GM12878 (cell line): ENCODE results near the gene ATXN1. TPM values are rescaled to one million over a fixed set of nuclear protein-coding genes. Genes with fewer than 3 reads are reported as not detected.

ENCODE experiments used
- ATAC-seq: fragments of 200-7000 bp; cut with Tn5 transposase; 3 replicates; pipeline ENCODE4 v1.9.1; 2020; ENCODE audit warnings: mild to moderate bottlenecking, moderate library complexity
- BruUV-seq: library from RNA; stranded (reverse); fragments of 400-500 nt; replicated peaks from 2 replicates; lab custom pipeline; 2021; lab: Mats Ljungman, UMichigan
- CTCF ChIA-PET: fragments of 300-600 bp; sonication (Branson Sonifier 250); formaldehyde crosslinking; extraction: SDS; loops from one replicate; lab custom pipeline; 2021; ENCODE audit warnings: inconsistent platforms; lab: Yijun Ruan, JAX
- POLR2A ChIA-PET: fragments of 350-600 bp; formaldehyde crosslinking; extraction: SDS; loops from one replicate; lab custom pipeline; 2021; ENCODE audit warnings: inconsistent platforms; lab: Charles Lee
- RAD21 ChIA-PET: fragments of 300-600 bp; sonication (Branson Sonifier 250); formaldehyde crosslinking; loops from one replicate; lab custom pipeline; 2023; ENCODE audit warnings: antibody characterized with exemption; ENCODE audit not compliant: unreplicated experiment; lab: Charles Lee
- SMC1A ChIA-PET: fragments of 300-600 bp; sonication (Branson Sonifier 250); formaldehyde crosslinking; loops from one replicate; lab custom pipeline; 2023; ENCODE audit not compliant: unreplicated experiment, uncharacterized antibody; lab: Charles Lee
- DNase-seq: peaks from one replicate; pipeline ENCODE4 v3.0.0-alpha.2; 2011; ENCODE audit warnings: low read depth, low spot score
- FAIRE-seq: peaks from 3 replicates; lab custom pipeline; 2011; peaks lifted over from hg19 to GRCh38; lab: Jason Lieb, UNC
- H2AFZ ChIP-seq: 2 replicates; pipeline ENCODE4 v1.6.0; 2011; ENCODE audit warnings: low read depth, low read length, control low read depth; ENCODE audit not compliant: control insufficient read depth
- H3K27ac ChIP-seq: 2 replicates; pipeline ENCODE4 v1.5.1; 2011; ENCODE audit warnings: control low read depth; ENCODE audit not compliant: control insufficient read depth, insufficient read depth
- H3K27me3 ChIP-seq, 2 experiments: replicated peaks in 1 of 2; 2 replicates each; pipeline versions ENCODE4 v1.6.0 to v1.6.1; 2011; ENCODE audit warnings: low read length in 1 of 2; ENCODE audit not compliant: control insufficient read depth in 2 of 2, insufficient read depth in 2 of 2
- H3K36me3 ChIP-seq, 2 experiments: 2 replicates each; pipeline ENCODE4 v1.5.1; 2011; ENCODE audit warnings: low read length in 1 of 2; ENCODE audit not compliant: control insufficient read depth in 2 of 2, insufficient read depth in 2 of 2
- H3K4me1 ChIP-seq: 2 replicates; pipeline ENCODE4 v1.6.1; 2011; ENCODE audit warnings: mild to moderate bottlenecking, low read length, moderate library complexity, mixed read lengths; ENCODE audit not compliant: control insufficient read depth, insufficient read depth
- H3K4me2 ChIP-seq: 2 replicates; pipeline ENCODE4 v1.6.0; 2011; ENCODE audit warnings: control low read depth; ENCODE audit not compliant: control insufficient read depth, insufficient read depth
- H3K4me3 ChIP-seq: fragments of 200-600 bp; sonication (generic); 2 replicates; pipeline ENCODE4 v1.5.1; 2016
- H3K79me2 ChIP-seq: 2 replicates; pipeline ENCODE4 v1.6.0; 2011; ENCODE audit warnings: low read length; ENCODE audit not compliant: control insufficient read depth, insufficient read depth
- H3K9ac ChIP-seq: 2 replicates; pipeline ENCODE4 v1.8.0; 2011; ENCODE audit warnings: low read length, control low read depth, mixed read lengths; ENCODE audit not compliant: control insufficient read depth, insufficient read depth
- H3K9me3 ChIP-seq: replicated peaks from 3 replicates; pipeline ENCODE4 v1.5.1; 2011; ENCODE audit warnings: mild to moderate bottlenecking, low read length; ENCODE audit not compliant: control insufficient read depth, insufficient read depth
- H4K20me1 ChIP-seq: 2 replicates; pipeline ENCODE4 v1.6.0; 2011; ENCODE audit not compliant: control insufficient read depth, insufficient read depth
- CBX5 ChIP-seq: sonication (generic); IDR thresholded peaks from 2 replicates; pipeline ENCODE4 v1.6.1; 2016; ENCODE audit warnings: low read depth, moderate library complexity, mild to moderate bottlenecking, inconsistent platforms
- CREM ChIP-seq: IDR thresholded peaks from 2 replicates; pipeline ENCODE4 v1.6.1; 2014; ENCODE audit warnings: antibody characterized with exemption, low read depth
- NRF1 ChIP-seq: conservative IDR thresholded peaks from 2 replicates; pipeline ENCODE4 v1.6.1; 2011; ENCODE audit warnings: mild to moderate bottlenecking, low read depth, low read length, improper control_type of control experiment
- PML ChIP-seq: IDR thresholded peaks from 2 replicates; pipeline ENCODE4 v1.6.1; 2012; ENCODE audit warnings: low read length, inconsistent platforms
- POU2F2 ChIP-seq: IDR thresholded peaks from 3 replicates; pipeline ENCODE4 v1.6.1; 2011; ENCODE audit warnings: low read depth, mild to moderate bottlenecking, low read length, borderline replicate concordance
- RBBP5 ChIP-seq: fragments of 200-600 bp; sonication (generic); conservative IDR thresholded peaks from 2 replicates; pipeline ENCODE4 v1.6.1; 2016
- WGBS: methylation state at CpG from one replicate; pipeline ENCODE4 v1.1.6; 2016; ENCODE audit warnings: low lambda C conversion rate; ENCODE audit not compliant: insufficient replicate concordance, insufficient coverage; ENCODE audit errors: missing lambda C conversion rate; 5-methylcytosine and 5-hydroxymethylcytosine counted together
- in situ Hi-C: fragments of 300-500 bp; cut with MboI; formaldehyde crosslinking; loops from 9 replicates; pipeline ENCODE4 v1.14.3; 2018; ENCODE audit warnings: mixed read lengths
- intact Hi-C: fragments of 100-400 bp; cut with micrococcal nuclease; formaldehyde crosslinking; loops from one replicate; pipeline ENCODE4 v1.14.2; 2022; ENCODE audit not compliant: unreplicated experiment
- polyA plus RNA-seq, 11 experiments: library from polyadenylated mRNA; depleted of rRNA in 4 of 11; unstranded in 6 of 11; stranded (reverse) in 5 of 11; fragments of >200 nt; fragmentation: Nextera tagmentation in 4 of 11; fragmentation: Illumina TruSeq in 1 of 11; extraction: Ambion mirVana in 4 of 11; extraction: Trizol in 1 of 11; gene quantifications; 1 replicate in 1 of 11; 2 replicates in 10 of 11; pipeline versions ENCODE4 v1.2.1 to v1.2.3, GENCODE V29; 2011 to 2016; ENCODE audit warnings: inconsistent platforms in 2 of 11, missing spikeins in 2 of 11, low read depth in 1 of 11
- total RNA-seq, 4 experiments: library from RNA; depleted of rRNA in 3 of 4; stranded (reverse); fragments of >200 nt in 3 of 4; fragmentation: Illumina TruSeq in 1 of 4; extraction: Trizol in 1 of 4; gene quantifications; 2 replicates each; pipeline versions ENCODE4 v1.2.1 to v1.2.3, GENCODE V29; 2013 to 2021
- TF ChIP-seq, protein P1 (sequence below): IDR thresholded peaks from 2 replicates; pipeline ENCODE4 v1.6.1; 2012; ENCODE audit warnings: low read depth, low read length, improper control_type of control experiment
- TF ChIP-seq, protein P2 (sequence below): IDR thresholded peaks from 2 replicates; pipeline ENCODE4 v1.6.1; 2011; ENCODE audit warnings: low read depth, low read length, improper control_type of control experiment, borderline replicate concordance

Gene ATXN1
- total and polyA plus RNA-seq, 10 of the 15 experiments (the other 5 are each of a cell fraction or from before 2014, with no cell fraction given): 12.2 to 51.2 (median 20.5) TPM

DNA sequence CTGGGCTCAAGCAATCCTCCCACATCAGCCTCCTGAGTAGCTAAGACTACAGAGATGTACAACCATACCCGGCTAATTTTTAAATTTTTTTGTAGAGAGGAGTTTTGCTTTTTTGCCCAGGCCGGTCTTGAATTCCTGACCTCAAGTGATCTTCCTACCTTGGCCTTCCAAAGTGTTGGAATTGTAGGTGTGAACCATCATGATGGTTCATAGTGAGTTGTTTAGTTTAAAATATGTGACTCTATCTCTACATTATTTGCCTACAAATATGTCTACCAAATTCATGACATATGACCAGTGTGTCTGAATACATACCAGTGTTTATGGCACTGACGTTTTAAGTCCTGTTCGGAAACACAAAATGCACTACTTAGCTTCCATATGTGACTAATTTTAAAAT is 367.9 kb downstream of the ATXN1 start:
- DNase-seq: no peak
- ATAC-seq: no peak
- POLR2A ChIA-PET: interaction anchor here (0.6 to 1.2 kb wide), 4 partner anchors 10 to 142 kb away, joined by 3 to 6 read pairs (median 4); no protein-coding TSS in a partner anchor
- no peak overlapping the region for H3K4me3 ChIP-seq
- no peak overlapping the region for H3K27ac ChIP-seq
- CTCF ChIA-PET: interaction anchor here (0.7 to 1.6 kb wide), 3 partner anchors 11 to 17 kb away, joined by 3 to 4 read pairs (median 3); no protein-coding TSS in a partner anchor
- in situ Hi-C loops (no loop called here), intact Hi-C loops (no loop called here)
- no peaks in the 10 kb centered on the region for H3K4me1 ChIP-seq
- peaks cover 0 to 2% of the 10 kb centered on the region in 2 experiments; a peak in 2 of 4 replicates for H3K36me3 ChIP-seq
- 100% methylated on average over 4 of the region's 4 CpGs for WGBS
- no peaks in the 10 kb centered on the region for H4K20me1 ChIP-seq
- no peaks in the 10 kb centered on the region for H3K27me3 ChIP-seq
- BruUV-seq: no TSS peak
- no peaks in the 10 kb centered on the region for H3K9me3 ChIP-seq
- H2AFZ ChIP-seq: no peak overlapping the region
- H3K79me2 ChIP-seq: no peaks in the 10 kb centered on the region; the same call in 1 of the 2 replicates
- no peak overlapping the region for H3K9ac ChIP-seq
- TF ChIP-seq CBX5 (no peak), RBBP5 (no peak), POU2F2 (no peak), NRF1 (no peak), CREM (no peak), PML (no peak)
- TF ChIP-seq, protein P1, sequence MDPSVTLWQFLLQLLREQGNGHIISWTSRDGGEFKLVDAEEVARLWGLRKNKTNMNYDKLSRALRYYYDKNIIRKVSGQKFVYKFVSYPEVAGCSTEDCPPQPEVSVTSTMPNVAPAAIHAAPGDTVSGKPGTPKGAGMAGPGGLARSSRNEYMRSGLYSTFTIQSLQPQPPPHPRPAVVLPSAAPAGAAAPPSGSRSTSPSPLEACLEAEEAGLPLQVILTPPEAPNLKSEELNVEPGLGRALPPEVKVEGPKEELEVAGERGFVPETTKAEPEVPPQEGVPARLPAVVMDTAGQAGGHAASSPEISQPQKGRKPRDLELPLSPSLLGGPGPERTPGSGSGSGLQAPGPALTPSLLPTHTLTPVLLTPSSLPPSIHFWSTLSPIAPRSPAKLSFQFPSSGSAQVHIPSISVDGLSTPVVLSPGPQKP: no peak
- TF ChIP-seq, protein P2, sequence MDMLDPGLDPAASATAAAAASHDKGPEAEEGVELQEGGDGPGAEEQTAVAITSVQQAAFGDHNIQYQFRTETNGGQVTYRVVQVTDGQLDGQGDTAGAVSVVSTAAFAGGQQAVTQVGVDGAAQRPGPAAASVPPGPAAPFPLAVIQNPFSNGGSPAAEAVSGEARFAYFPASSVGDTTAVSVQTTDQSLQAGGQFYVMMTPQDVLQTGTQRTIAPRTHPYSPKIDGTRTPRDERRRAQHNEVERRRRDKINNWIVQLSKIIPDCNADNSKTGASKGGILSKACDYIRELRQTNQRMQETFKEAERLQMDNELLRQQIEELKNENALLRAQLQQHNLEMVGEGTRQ: no peak
- TF ChIP-seq, all 136 proteins: peak for 0
- SMC1A ChIA-PET: interaction anchor here (0.7 to 5.4 kb wide), 5 partner anchors 9 to 111 kb away, joined by 3 to 24 read pairs (median 4); no protein-coding TSS in a partner anchor
- no peak for FAIRE-seq
- RAD21 ChIA-PET: interaction anchor here (1.3 to 1.6 kb wide), 3 partner anchors 20 to 27 kb away, joined by 3 to 4 read pairs (median 3); no protein-coding TSS in a partner anchor
- no peak overlapping the region for H3K4me2 ChIP-seq
